ENCODE measurements around the gene ABCC4. TPM values are rescaled to one million over a fixed set of nuclear protein-coding genes. Genes with fewer than 3 reads are reported as not detected.

The ABCC4 gene
- total and polyA plus RNA-seq, 4 donors = 0.74 to 22.5 (median 2.0) TPM

GRCh38 chr13:95335667-95336066, 34.4 kb upstream of the ABCC4 start:
- no peak overlapping the region for H3K27ac ChIP-seq (ENCODE audit: low read depth in 1 of 2, low read length in 2 of 2)
- WGBS = 81% methylated on average over 6 of the region's 6 CpGs
- TF ChIP-seq ZBTB33 (IDR thresholded peaks at IDR 0.05) (no peak), SP1 (IDR thresholded peaks at IDR 0.05) (no peak), RAD21 (IDR thresholded peaks at IDR 0.05) (no peak), CTCF (IDR thresholded peaks at IDR 0.05; ENCODE audit: low read depth, low read length, missing input control) (no peak), HNF4A (conservative IDR thresholded peaks at IDR 0.05) (no peak), ATF3 (IDR thresholded peaks at IDR 0.05) (no peak), NR2F2 (IDR thresholded peaks at IDR 0.05) (no peak), TAF1 (conservative IDR thresholded peaks at IDR 0.05) (no peak), REST (IDR thresholded peaks at IDR 0.05) (no peak), FOXA1 (IDR thresholded peaks at IDR 0.05) (no peak), GABPA (IDR thresholded peaks at IDR 0.05 in 1 of 2, conservative IDR thresholded peaks at IDR 0.05 in 1 of 2) (no peak), MAX (IDR thresholded peaks at IDR 0.05) (no peak), FOXA2 (IDR thresholded peaks at IDR 0.05) (no peak), EGR1 (IDR thresholded peaks at IDR 0.05; ENCODE audit: low read depth in 2 of 2) (no peak), HNF4G (IDR thresholded peaks at IDR 0.05) (no peak), JUND (IDR thresholded peaks at IDR 0.05) (no peak), RXRA (IDR thresholded peaks at IDR 0.05) (no peak), YY1 (IDR thresholded peaks at IDR 0.05) (no peak)
- DNase-seq (ENCODE audit: low spot score) = no peak
- H3K9ac ChIP-seq (ENCODE audit: low read depth in 1 of 2, low read length in 2 of 2) = no peak overlapping the region
- H3K27me3 ChIP-seq (ENCODE audit: control insufficient read depth in 4 of 4, insufficient read depth in 4 of 4, low read length in 3 of 4) = no peaks in the 10 kb centered on the region
- H3K9me3 ChIP-seq (ENCODE audit: control insufficient read depth in 4 of 4, low read length in 3 of 4) = no peaks in the 10 kb centered on the region
- no peaks in the 10 kb centered on the region for H3K4me1 ChIP-seq (ENCODE audit: control insufficient read depth in 4 of 4, insufficient read depth in 4 of 4, low read length in 3 of 4)
- no peak overlapping the region for H3K4me3 ChIP-seq (ENCODE audit: low read depth in 1 of 3, low read length in 3 of 3)
- H3K36me3 ChIP-seq (ENCODE audit: control insufficient read depth in 4 of 4, insufficient read depth in 3 of 4, low read depth in 1 of 4, low read length in 3 of 4) = no peaks in the 10 kb centered on the region
